Ovary (tissue), 9 donors: ENCODE results near the gene HECTD4. TPM values are rescaled to one million over a fixed set of nuclear protein-coding genes. Genes with fewer than 3 reads are reported as not detected.

Source experiments
- DNase-seq, 5 donors: peaks; one replicate each; pipeline ENCODE4 v3.0.0-alpha.2; 2019 to 2020
- H3K27ac ChIP-seq, 2 donors: fragments of 200-600 bp; one replicate each; pipeline versions ENCODE4 v1.5.1 to v1.8.0; 2019 to 2022
- H3K27me3 ChIP-seq: fragments of 200-600 bp; one replicate; pipeline ENCODE4 v1.8.0; 2022
- H3K36me3 ChIP-seq: fragments of 200-600 bp; sonication (generic); one replicate; pipeline ENCODE4 v1.5.1; 2019
- H3K4me1 ChIP-seq: one replicate; pipeline ENCODE4 v1.8.1; 2013; ENCODE audit warnings: mild to moderate bottlenecking, moderate library complexity; ENCODE audit not compliant: insufficient read depth
- H3K4me3 ChIP-seq: fragments of 200-600 bp; sonication (generic); one replicate; pipeline ENCODE4 v1.5.1; 2017
- H3K9me3 ChIP-seq, 2 donors: fragments of 200-600 bp in 1 of 2; sonication (generic) in 1 of 2; one replicate each; pipeline versions ENCODE4 v1.5.1 to v1.8.1; 2013 to 2019; ENCODE audit warnings: mild to moderate bottlenecking in 1 of 2, moderate library complexity in 1 of 2
- CTCF ChIP-seq, 3 donors: fragments of 450-650 bp in 2 of 3; fragments of 200-600 bp in 1 of 3; IDR thresholded peaks; one replicate each; pipeline versions ENCODE4 v1.5.1 to v1.8.0; 2016 to 2022; ENCODE audit warnings: antibody characterized with exemption in 3 of 3, mild to moderate bottlenecking in 1 of 3
- EP300 ChIP-seq: sonication (generic); formaldehyde crosslinking; IDR thresholded peaks from one replicate; pipeline ENCODE4 v1.6.1; 2017; ENCODE audit warnings: antibody characterized with exemption
- POLR2A ChIP-seq: fragments of 450-650 bp; IDR thresholded peaks from one replicate; pipeline ENCODE4 v1.6.1; 2017; ENCODE audit warnings: antibody characterized with exemption, mild to moderate bottlenecking, moderate library complexity
- WGBS, 3 donors: extraction: QIAGEN DNeasy Blood & Tissue Kit in 1 of 3; methylation state at CpG; one replicate each; pipeline versions ENCODE4 v1.1.5 to v1.1.7; 2013 to 2017; 5-methylcytosine and 5-hydroxymethylcytosine counted together
- intact Hi-C, 4 donors: fragments of 100-400 bp; cut with DNase I; formaldehyde crosslinking; loops; one replicate each; pipeline versions ENCODE4 v1.11.0 to v1.15.1; 2022 to 2023
- polyA plus RNA-seq, 2 donors: library from polyadenylated mRNA; stranded (reverse); fragments of 200-250 nt in 1 of 2; fragments of 350-450 nt in 1 of 2; fragmentation: Illumina TruSeq in 1 of 2; extraction: RNeasy Lipid Tissue Mini Kit (QIAGEN cat#74804) in 1 of 2; gene quantifications; one replicate each; pipeline ENCODE4 v1.2.3, GENCODE V29; 2013 to 2014
- total RNA-seq, 7 donors: library from RNA; depleted of rRNA in 2 of 7; stranded (reverse); fragments of >200 nt in 2 of 7; fragmentation: NEBNext Ultra II Directional in 3 of 7; extraction: Animal tissue kit (Norgen Biotek cat#: 25700) in 3 of 7; gene quantifications; one replicate each; pipeline versions ENCODE4 v1.1.0 to v1.2.4, GENCODE V29; 2016 to 2023
- donor health status: DM: no; HTN: no; CAD: no; lungs with moderate emphysema.
- donor health status: DM: no; HTN: no; CAD: no.
- donor health status: Bipolar disorder and iron deficiency.
- donor health status: DM: yes; HTN: yes; CAD: no.
- donor health status: DM: no; HTN: no; CAD: no.
- donor health status: DM: yes; HTN: yes; CAD: no.

Gene HECTD4
- total and polyA plus RNA-seq, 9 donors: 12.3 to 47.3 (median 34.9) TPM

- H3K27me3 ChIP-seq: no peaks in the 10 kb centered on the region
- H3K27ac ChIP-seq: no peak overlapping the region
- TF ChIP-seq POLR2A (no peak), EP300 (no peak), CTCF (IDR thresholded peaks at IDR 0.05) (no peak)
- 44 to 52% (median 52%) methylated on average over 1 of the region's 1 CpG for WGBS, 3 donors
- no peak for DNase-seq
- H3K9me3 ChIP-seq: no peaks in the 10 kb centered on the region
- intact Hi-C loops: no loop called here
- no peaks in the 10 kb centered on the region for H3K36me3 ChIP-seq
- no peaks in the 10 kb centered on the region for H3K4me1 ChIP-seq
- no peak overlapping the region for H3K4me3 ChIP-seq
Observed at GRCh38 chr12:112270673-112271072, 111.6 kb downstream of the HECTD4 start.

- no peaks in the 10 kb centered on the region for H3K36me3 ChIP-seq
- TF ChIP-seq POLR2A (no peak), CTCF (IDR thresholded peaks at IDR 0.05) (no peak), EP300 (no peak)
- no peak overlapping the region for H3K4me3 ChIP-seq
- intact Hi-C loops: no loop called here
- no peak overlapping the region for H3K27ac ChIP-seq
- no peaks in the 10 kb centered on the region for H3K9me3 ChIP-seq
- WGBS, 3 donors: 95 to 100% (median 96%) methylated on average over 2 of the region's 2 CpGs
- H3K4me1 ChIP-seq: no peaks in the 10 kb centered on the region
- no peaks in the 10 kb centered on the region for H3K27me3 ChIP-seq
- no peak for DNase-seq
Observed at GRCh38 chr12:112266473-112266872, 115.8 kb downstream of the HECTD4 start.

GRCh38 chr12:112261559-112261958 lies 120.7 kb downstream of the HECTD4 start:
- no peaks in the 10 kb centered on the region for H3K4me1 ChIP-seq
- intact Hi-C loops: no loop called here
- WGBS, 3 donors: 81 to 96% (median 92%) methylated on average over 3 of the region's 3 CpGs
- no peaks in the 10 kb centered on the region for H3K9me3 ChIP-seq
- no peaks in the 10 kb centered on the region for H3K36me3 ChIP-seq
- no peak overlapping the region for H3K4me3 ChIP-seq
- no peak for DNase-seq
- no peak overlapping the region for H3K27ac ChIP-seq
- TF ChIP-seq EP300 (no peak), POLR2A (no peak), CTCF (IDR thresholded peaks at IDR 0.05) (no peak)
- no peaks in the 10 kb centered on the region for H3K27me3 ChIP-seq

GRCh38 chr12:112258926-112259325 lies 123.3 kb downstream of the HECTD4 start:
- intact Hi-C loops: no loop called here
- Histone ChIP-seq H3K4me1 (no peaks in the 10 kb centered on the region), H3K27ac (no peak overlapping the region), H3K27me3 (no peaks in the 10 kb centered on the region), H3K36me3 (no peaks in the 10 kb centered on the region), H3K9me3 (no peaks in the 10 kb centered on the region), H3K4me3 (no peak overlapping the region)
- DNase-seq: no peak
- TF ChIP-seq CTCF (IDR thresholded peaks at IDR 0.05) (no peak), EP300 (no peak), POLR2A (no peak)
- 96 to 100% (median 100%) methylated on average over 1 of the region's 1 CpG for WGBS, 3 donors

- H3K4me1 ChIP-seq: no peaks in the 10 kb centered on the region
- H3K4me3 ChIP-seq: no peak overlapping the region
- intact Hi-C loops: no loop called here
- H3K27me3 ChIP-seq: no peaks in the 10 kb centered on the region
- no peak for TF ChIP-seq CTCF (IDR thresholded peaks at IDR 0.05)
- WGBS, 3 donors: 76 to 77% (median 76%) methylated on average over 3 of the region's 3 CpGs
- H3K36me3 ChIP-seq: no peaks in the 10 kb centered on the region
- no peak overlapping the region for H3K27ac ChIP-seq
- no peaks in the 10 kb centered on the region for H3K9me3 ChIP-seq
- DNase-seq: no peak
Observed at GRCh38 chr12:112256780-112257179, 125.5 kb downstream of the HECTD4 start.
